H9 (cell line): Measurements from ENCODE around the gene CEMIP2. TPM values are rescaled to one million over a fixed set of nuclear protein-coding genes. Genes with fewer than 3 reads are reported as not detected.

ENCODE experiments used
- DNase-seq: peaks from one replicate; pipeline ENCODE4 v3.0.0-alpha.2; 2017
- H2AFZ ChIP-seq: one replicate; pipeline ENCODE4 v1.6.1; 2013; ENCODE audit warnings: mild to moderate bottlenecking, low read length, control low read depth, moderate library complexity
- H2AK5ac ChIP-seq: 2 replicates; pipeline ENCODE4 v1.6.1; 2013; ENCODE audit warnings: low read length, control low read depth, mixed read lengths; ENCODE audit not compliant: insufficient read length
- H2BK120ac ChIP-seq: one replicate; pipeline ENCODE4 v1.6.1; 2013; ENCODE audit warnings: low read depth, mild to moderate bottlenecking, low read length, control low read depth, inconsistent platforms; ENCODE audit not compliant: poor library complexity, severe bottlenecking
- H2BK12ac ChIP-seq: 2 replicates; pipeline ENCODE4 v1.6.1; 2013; ENCODE audit warnings: low read length, control low read depth, mixed read lengths, low read depth; ENCODE audit not compliant: insufficient read length
- H2BK15ac ChIP-seq: 2 replicates; pipeline ENCODE4 v1.6.1; 2013; ENCODE audit warnings: low read depth, low read length, control low read depth
- H2BK20ac ChIP-seq: one replicate; pipeline ENCODE4 v1.6.1; 2013; ENCODE audit warnings: low read depth, mild to moderate bottlenecking, low read length, control low read depth, inconsistent platforms; ENCODE audit not compliant: poor library complexity, severe bottlenecking
- H2BK5ac ChIP-seq: 2 replicates; pipeline ENCODE4 v1.6.1; 2013; ENCODE audit warnings: low read length, control low read depth, mixed read lengths; ENCODE audit not compliant: insufficient read length
- H3K14ac ChIP-seq: 2 replicates; pipeline ENCODE4 v1.6.1; 2013; ENCODE audit warnings: low read length, control low read depth; ENCODE audit not compliant: insufficient read depth
- H3K18ac ChIP-seq: 2 replicates; pipeline ENCODE4 v1.6.1; 2013; ENCODE audit warnings: low read depth, mild to moderate bottlenecking, mixed read lengths, low read length, control low read depth; ENCODE audit not compliant: insufficient read length
- H3K23ac ChIP-seq: 2 replicates; pipeline ENCODE4 v1.6.1; 2013; ENCODE audit warnings: low read length, control low read depth, mixed read lengths, low read depth; ENCODE audit not compliant: insufficient read length
- H3K23me2 ChIP-seq: 2 replicates; pipeline ENCODE4 v1.6.1; 2013; ENCODE audit warnings: low read depth, mild to moderate bottlenecking, mixed read lengths, low read length, control low read depth; ENCODE audit not compliant: insufficient read length, poor library complexity, severe bottlenecking
- H3K27ac ChIP-seq: 2 replicates; pipeline ENCODE4 v1.5.1; 2013; ENCODE audit warnings: low read length, control low read depth, mixed read lengths, low read depth; ENCODE audit not compliant: insufficient read length
- H3K27me3 ChIP-seq: 2 replicates; pipeline ENCODE4 v1.6.1; 2013; ENCODE audit warnings: low read length, control low read depth, inconsistent platforms; ENCODE audit not compliant: insufficient read depth
- H3K4ac ChIP-seq: 2 replicates; pipeline ENCODE4 v1.6.1; 2013; ENCODE audit warnings: low read depth, mild to moderate bottlenecking, control low read depth, inconsistent platforms, low read length, moderate library complexity
- H3K4me1 ChIP-seq: 2 replicates; pipeline ENCODE4 v1.6.1; 2013; ENCODE audit warnings: low read length, control low read depth, inconsistent platforms; ENCODE audit not compliant: insufficient read depth
- H3K4me2 ChIP-seq: 2 replicates; pipeline ENCODE4 v1.6.1; 2013; ENCODE audit warnings: low read length, control low read depth, mixed read lengths; ENCODE audit not compliant: insufficient read length, insufficient read depth
- H3K56ac ChIP-seq: 2 replicates; pipeline ENCODE4 v1.6.1; 2013; ENCODE audit warnings: low read depth, mild to moderate bottlenecking, mixed read lengths, low read length, control low read depth; ENCODE audit not compliant: insufficient read length
- H3K79me1 ChIP-seq: 2 replicates; pipeline ENCODE4 v1.6.1; 2013; ENCODE audit warnings: low read depth, mild to moderate bottlenecking, moderate library complexity, low read length, control low read depth, inconsistent platforms; ENCODE audit not compliant: insufficient read depth, poor library complexity, severe bottlenecking
- H3K79me2 ChIP-seq: 2 replicates; pipeline ENCODE4 v1.6.1; 2013; ENCODE audit warnings: low read length, control low read depth, inconsistent platforms; ENCODE audit not compliant: insufficient read depth
- H3K9ac ChIP-seq: 2 replicates; pipeline ENCODE4 v1.6.1; 2013; ENCODE audit warnings: low read length, control low read depth, mixed read lengths; ENCODE audit not compliant: insufficient read length; ENCODE audit errors: extremely low read depth
- H3K9me3 ChIP-seq: one replicate; pipeline ENCODE4 v1.6.1; 2013; ENCODE audit warnings: low read depth, low read length, inconsistent platforms; ENCODE audit not compliant: control insufficient read depth
- H3T11ph ChIP-seq: one replicate; pipeline ENCODE4 v1.6.1; 2013; ENCODE audit warnings: mild to moderate bottlenecking, low read length, control low read depth, inconsistent platforms
- H4K20me1 ChIP-seq: one replicate; pipeline ENCODE4 v1.6.1; 2013; ENCODE audit not compliant: control insufficient read depth, insufficient read length, insufficient read depth
- H4K5ac ChIP-seq: 2 replicates; pipeline ENCODE4 v1.6.1; 2013; ENCODE audit warnings: low read depth, mild to moderate bottlenecking, mixed read lengths, low read length, control low read depth; ENCODE audit not compliant: insufficient read length
- H4K8ac ChIP-seq: replicated peaks from 2 replicates; pipeline ENCODE4 v1.6.1; 2013; ENCODE audit warnings: low read length, control low read depth, mixed read lengths, low read depth; ENCODE audit not compliant: insufficient read length
- H4K91ac ChIP-seq: 2 replicates; pipeline ENCODE4 v1.6.1; 2013; ENCODE audit warnings: low read depth, mild to moderate bottlenecking, moderate library complexity, mixed read lengths, low read length, control low read depth; ENCODE audit not compliant: insufficient read length
- H3K27ac Mint-ChIP-seq, 3 experiments: 2 replicates in 2 of 3; 3 replicates in 1 of 3; pipeline ENCODE4 v1.8.0; 2020 to 2021; ENCODE audit warnings: mixed read lengths in 3 of 3, mild to moderate bottlenecking in 1 of 3, moderate library complexity in 1 of 3
- H3K27me3 Mint-ChIP-seq: 2 replicates; pipeline ENCODE4 v1.8.0; 2021; ENCODE audit warnings: low read depth, mild to moderate bottlenecking, moderate library complexity, mixed read lengths
- H3K36me3 Mint-ChIP-seq, 3 experiments: 2 replicates in 2 of 3; 3 replicates in 1 of 3; pipeline ENCODE4 v1.8.0; 2020 to 2021; ENCODE audit warnings: low read depth in 3 of 3, mixed read lengths in 3 of 3; ENCODE audit not compliant: insufficient read depth in 1 of 3
- H3K4me1 Mint-ChIP-seq, 2 experiments: 2 replicates each; pipeline ENCODE4 v1.8.0; 2020; ENCODE audit warnings: mixed read lengths in 2 of 2
- H3K4me3 Mint-ChIP-seq, 2 experiments: 2 replicates in 1 of 2; 3 replicates in 1 of 2; pipeline ENCODE4 v1.8.0; 2020 to 2021; ENCODE audit warnings: mild to moderate bottlenecking in 2 of 2, mixed read lengths in 2 of 2, moderate library complexity in 1 of 2
- H3K9me3 Mint-ChIP-seq, 2 experiments: 2 replicates in 1 of 2; 3 replicates in 1 of 2; pipeline ENCODE4 v1.8.0; 2020; ENCODE audit warnings: mild to moderate bottlenecking in 2 of 2, mixed read lengths in 2 of 2, moderate library complexity in 1 of 2
- WGBS: extraction: QIAGEN DNeasy Blood & Tissue Kit; methylation state at CpG from one replicate; pipeline ENCODE4 v1.1.7; 2013; ENCODE audit warnings: missing lambda C conversion rate, low lambda C conversion rate, mixed read lengths; ENCODE audit not compliant: insufficient read length; ENCODE audit errors: extremely low coverage; 5-methylcytosine and 5-hydroxymethylcytosine counted together
- total RNA-seq: library from RNA; stranded (reverse); gene quantifications from 2 replicates; pipeline ENCODE4 v1.2.1, GENCODE V29; 2021
- TF ChIP-seq, protein P1 (sequence below): fragments of 200-600 bp; sonication (generic); conservative IDR thresholded peaks from 3 replicates; pipeline ENCODE4 v1.8.0; 2021; ENCODE audit warnings: antibody characterized with exemption, mild to moderate bottlenecking

The CEMIP2 gene
- total RNA-seq, 1 experiment from 2014 or later: 77.2 TPM

DNA sequence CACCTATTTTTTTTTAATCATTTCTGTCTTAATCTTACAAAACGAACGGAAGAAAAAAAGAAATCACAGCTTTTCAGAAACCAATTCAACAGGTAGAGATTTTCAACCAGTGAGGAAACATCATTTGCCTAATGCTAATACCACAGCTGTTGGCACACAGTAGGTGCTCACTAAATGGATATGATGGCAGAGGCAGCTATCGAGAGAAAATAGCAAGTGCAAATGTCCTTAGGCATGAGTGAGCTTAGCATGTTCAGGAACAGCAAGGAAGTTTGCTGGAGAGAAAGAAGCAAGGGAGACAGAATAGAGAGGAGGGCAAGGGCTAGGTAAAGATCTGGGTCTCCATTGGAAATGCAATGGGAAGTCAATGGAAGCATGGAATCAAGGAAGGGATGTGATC lies 49.2 kb downstream of the CEMIP2 start:
- Histone ChIP-seq H3K4me2 (no peak overlapping the region), H2AK5ac (no peak overlapping the region), H4K5ac (no peak overlapping the region), H2AFZ (no peak overlapping the region), H2BK12ac (no peak overlapping the region), H4K8ac (no peak overlapping the region), H3K18ac (no peak overlapping the region), H3K79me2 (no peaks in the 10 kb centered on the region), H2BK15ac (no peak overlapping the region), H3K9me3 (no peaks in the 10 kb centered on the region), H3K14ac (no peak overlapping the region), H3K27me3 (no peaks in the 10 kb centered on the region), H3K27ac (no peak overlapping the region), H3K9ac (no peak overlapping the region), H3T11ph (no peak overlapping the region), H4K20me1 (no peaks in the 10 kb centered on the region), H2BK20ac (no peak overlapping the region), H3K23ac (no peak overlapping the region), H3K4ac (no peak overlapping the region), H4K91ac (no peak overlapping the region), H2BK120ac (no peak overlapping the region), H3K4me1 (no peaks in the 10 kb centered on the region), H3K23me2 (no peaks in the 10 kb centered on the region), H3K56ac (no peak overlapping the region), H2BK5ac (no peak overlapping the region), H3K79me1 (no peaks in the 10 kb centered on the region)
- Mint-ChIP-seq H3K27ac (peak overlapping the region in 1 of 3 experiments; percentile 25; a peak in 3 of 7 replicates), H3K27me3 (no peaks in the 10 kb centered on the region), H3K4me3 (no peak overlapping the region), H3K4me1 (no peaks in the 10 kb centered on the region), H3K9me3 (no peaks in the 10 kb centered on the region), H3K36me3 (peaks cover 1 to 68% (median 67%) of the 10 kb centered on the region in 3 experiments; a peak in 6 of 7 replicates)
- no peak for DNase-seq
- WGBS: no CpG with 5 or more reads among the region's 3 CpGs
- TF ChIP-seq, protein P1, sequence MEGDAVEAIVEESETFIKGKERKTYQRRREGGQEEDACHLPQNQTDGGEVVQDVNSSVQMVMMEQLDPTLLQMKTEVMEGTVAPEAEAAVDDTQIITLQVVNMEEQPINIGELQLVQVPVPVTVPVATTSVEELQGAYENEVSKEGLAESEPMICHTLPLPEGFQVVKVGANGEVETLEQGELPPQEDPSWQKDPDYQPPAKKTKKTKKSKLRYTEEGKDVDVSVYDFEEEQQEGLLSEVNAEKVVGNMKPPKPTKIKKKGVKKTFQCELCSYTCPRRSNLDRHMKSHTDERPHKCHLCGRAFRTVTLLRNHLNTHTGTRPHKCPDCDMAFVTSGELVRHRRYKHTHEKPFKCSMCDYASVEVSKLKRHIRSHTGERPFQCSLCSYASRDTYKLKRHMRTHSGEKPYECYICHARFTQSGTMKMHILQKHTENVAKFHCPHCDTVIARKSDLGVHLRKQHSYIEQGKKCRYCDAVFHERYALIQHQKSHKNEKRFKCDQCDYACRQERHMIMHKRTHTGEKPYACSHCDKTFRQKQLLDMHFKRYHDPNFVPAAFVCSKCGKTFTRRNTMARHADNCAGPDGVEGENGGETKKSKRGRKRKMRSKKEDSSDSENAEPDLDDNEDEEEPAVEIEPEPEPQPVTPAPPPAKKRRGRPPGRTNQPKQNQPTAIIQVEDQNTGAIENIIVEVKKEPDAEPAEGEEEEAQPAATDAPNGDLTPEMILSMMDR: no peak
